Hepatocyte (in vitro differentiated cells): ENCODE data around the gene CALD1.

Source experiments
- EZH2 ChIP-seq: fragments of 200-600 bp; sonication (generic); IDR thresholded peaks from 2 replicates; pipeline ENCODE4 v1.6.1; 2016; ENCODE audit warnings: antibody characterized with exemption, mild to moderate bottlenecking, borderline replicate concordance
- EZH2phosphoT487 ChIP-seq: fragments of 200-600 bp; sonication (generic); IDR thresholded peaks from one replicate; pipeline ENCODE4 v1.6.1; 2018; ENCODE audit warnings: antibody characterized with exemption, mild to moderate bottlenecking, low read depth, moderate library complexity; ENCODE audit not compliant: unreplicated experiment, severe bottlenecking
- TF ChIP-seq, protein P1 (sequence below): fragments of 200-600 bp; sonication (generic); IDR thresholded peaks from 2 replicates; pipeline ENCODE4 v1.5.1; 2016; ENCODE audit warnings: antibody characterized with exemption, mild to moderate bottlenecking; ENCODE audit not compliant: poor library complexity

DNA sequence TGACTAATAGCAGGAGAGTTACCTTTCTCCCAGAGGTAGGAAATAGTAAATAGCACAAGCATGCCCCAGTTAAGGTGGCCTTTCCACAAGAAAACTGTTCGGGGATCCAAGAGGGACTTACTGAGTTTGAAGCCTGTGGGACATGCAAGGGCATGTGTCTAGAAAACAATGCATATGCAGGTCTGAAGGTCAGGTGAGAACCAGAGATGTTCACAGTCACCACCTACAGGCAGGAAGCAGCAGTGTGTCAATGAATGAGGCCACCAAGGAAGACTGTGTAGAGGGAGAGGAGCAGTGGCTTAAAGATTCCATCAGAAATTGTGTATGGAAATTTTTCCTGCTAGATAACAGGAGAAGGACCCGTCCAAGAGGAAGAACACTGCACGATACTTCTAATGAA is 66.0 kb downstream of the CALD1 start:
- TF ChIP-seq, protein P1, sequence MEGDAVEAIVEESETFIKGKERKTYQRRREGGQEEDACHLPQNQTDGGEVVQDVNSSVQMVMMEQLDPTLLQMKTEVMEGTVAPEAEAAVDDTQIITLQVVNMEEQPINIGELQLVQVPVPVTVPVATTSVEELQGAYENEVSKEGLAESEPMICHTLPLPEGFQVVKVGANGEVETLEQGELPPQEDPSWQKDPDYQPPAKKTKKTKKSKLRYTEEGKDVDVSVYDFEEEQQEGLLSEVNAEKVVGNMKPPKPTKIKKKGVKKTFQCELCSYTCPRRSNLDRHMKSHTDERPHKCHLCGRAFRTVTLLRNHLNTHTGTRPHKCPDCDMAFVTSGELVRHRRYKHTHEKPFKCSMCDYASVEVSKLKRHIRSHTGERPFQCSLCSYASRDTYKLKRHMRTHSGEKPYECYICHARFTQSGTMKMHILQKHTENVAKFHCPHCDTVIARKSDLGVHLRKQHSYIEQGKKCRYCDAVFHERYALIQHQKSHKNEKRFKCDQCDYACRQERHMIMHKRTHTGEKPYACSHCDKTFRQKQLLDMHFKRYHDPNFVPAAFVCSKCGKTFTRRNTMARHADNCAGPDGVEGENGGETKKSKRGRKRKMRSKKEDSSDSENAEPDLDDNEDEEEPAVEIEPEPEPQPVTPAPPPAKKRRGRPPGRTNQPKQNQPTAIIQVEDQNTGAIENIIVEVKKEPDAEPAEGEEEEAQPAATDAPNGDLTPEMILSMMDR = peak; percentile 44
- TF ChIP-seq EZH2 (no peak), EZH2phosphoT487 (no peak)
